ENCODE measurements around the gene SIGLEC6.

DNA sequence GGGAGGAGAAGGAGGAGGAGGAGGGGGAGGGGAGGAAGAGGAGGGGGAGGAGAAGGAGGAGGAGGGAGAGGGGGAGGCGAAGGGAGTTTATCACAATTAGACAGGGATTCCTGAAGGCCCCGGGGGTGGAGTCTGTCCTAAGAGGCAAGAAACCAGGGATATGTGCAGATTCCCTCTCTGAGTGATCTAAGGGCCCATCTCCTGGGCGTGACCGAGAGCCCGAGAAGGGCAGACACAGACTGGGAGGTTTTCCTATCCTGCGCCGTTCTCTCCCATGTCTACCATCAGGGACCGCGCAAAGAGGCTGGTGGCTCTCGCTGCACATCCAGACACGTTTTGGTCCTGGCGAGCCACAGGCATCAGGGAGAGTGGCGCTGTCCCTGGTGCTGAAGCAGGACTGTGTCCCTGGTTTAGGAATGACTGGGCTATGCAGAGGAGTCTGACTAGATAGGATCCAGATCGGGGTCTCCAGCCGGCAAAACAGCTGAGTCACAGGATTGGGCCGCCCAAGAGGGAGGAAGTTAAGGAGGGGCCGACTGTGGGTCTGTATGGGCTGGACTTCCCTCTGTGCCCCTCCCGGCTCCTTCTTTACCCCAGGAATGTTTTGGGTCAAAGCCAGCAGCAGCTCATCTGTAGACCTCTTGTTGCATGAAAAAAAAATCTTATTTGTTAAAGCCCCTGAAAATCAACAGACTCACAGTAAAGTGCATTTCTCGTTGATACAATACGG, 21.7 kb upstream of the SIGLEC6 start:
- TF ChIP-seq, protein P1, sequence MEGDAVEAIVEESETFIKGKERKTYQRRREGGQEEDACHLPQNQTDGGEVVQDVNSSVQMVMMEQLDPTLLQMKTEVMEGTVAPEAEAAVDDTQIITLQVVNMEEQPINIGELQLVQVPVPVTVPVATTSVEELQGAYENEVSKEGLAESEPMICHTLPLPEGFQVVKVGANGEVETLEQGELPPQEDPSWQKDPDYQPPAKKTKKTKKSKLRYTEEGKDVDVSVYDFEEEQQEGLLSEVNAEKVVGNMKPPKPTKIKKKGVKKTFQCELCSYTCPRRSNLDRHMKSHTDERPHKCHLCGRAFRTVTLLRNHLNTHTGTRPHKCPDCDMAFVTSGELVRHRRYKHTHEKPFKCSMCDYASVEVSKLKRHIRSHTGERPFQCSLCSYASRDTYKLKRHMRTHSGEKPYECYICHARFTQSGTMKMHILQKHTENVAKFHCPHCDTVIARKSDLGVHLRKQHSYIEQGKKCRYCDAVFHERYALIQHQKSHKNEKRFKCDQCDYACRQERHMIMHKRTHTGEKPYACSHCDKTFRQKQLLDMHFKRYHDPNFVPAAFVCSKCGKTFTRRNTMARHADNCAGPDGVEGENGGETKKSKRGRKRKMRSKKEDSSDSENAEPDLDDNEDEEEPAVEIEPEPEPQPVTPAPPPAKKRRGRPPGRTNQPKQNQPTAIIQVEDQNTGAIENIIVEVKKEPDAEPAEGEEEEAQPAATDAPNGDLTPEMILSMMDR (IDR thresholded peaks at IDR 0.05) = no peak
- TF ChIP-seq EP300 (IDR thresholded peaks at IDR 0.05; ENCODE audit: low read depth) = no peak
- TF ChIP-seq POLR2A (IDR thresholded peaks at IDR 0.05) = no peak

All from transverse colon (tissue), 3 donors.